ENCODE data around the gene MMP14.
"Not testable (repeated sequence)": the region's sequence is repeated elsewhere in the genome, so short reads cannot be mapped to it uniquely, and the experiment has no call there.

MMP14 gene

GRCh38 chr14:22839159-22839779 lies 2.9 kb downstream of the MMP14 start:
- DNase-seq (ENCODE audit: extremely low spot score, insufficient read length, low read depth), result no peak

GRCh38 chr14:22841311-22841710 lies 4.9 kb downstream of the MMP14 start:
- no peak for DNase-seq (ENCODE audit: extremely low spot score, insufficient read length, low read depth)
- no peak for FAIRE-seq

More at GRCh38 chr14:22839159-22839779, 2.9 kb downstream of the MMP14 start:
- FAIRE-seq, result no peak

- no peak for DNase-seq (ENCODE audit: extremely low spot score, insufficient read length, low read depth)
- FAIRE-seq, result no peak
These were observed 5.4 kb downstream of the MMP14 start for GRCh38 chr14:22841769-22842168.

GRCh38 chr14:22842211-22843122 lies 6.1 kb downstream of the MMP14 start:
- FAIRE-seq (no peak), DNase-seq (ENCODE audit: extremely low spot score, insufficient read length, low read depth) (no peak)

- no peak for FAIRE-seq
- DNase-seq (ENCODE audit: extremely low spot score, insufficient read length, low read depth), result no peak
These were observed 6.9 kb downstream of the MMP14 start for GRCh38 chr14:22843123-22843925.

GRCh38 chr14:22844221-22845102 lies 8.1 kb downstream of the MMP14 start:
- DNase-seq (ENCODE audit: extremely low spot score, insufficient read length, low read depth), result no peak
- FAIRE-seq, result no peak

- DNase-seq (ENCODE audit: extremely low spot score, insufficient read length, low read depth), result no peak
- FAIRE-seq, result no peak
These were observed 8.7 kb downstream of the MMP14 start for GRCh38 chr14:22845103-22845394.

- DNase-seq (ENCODE audit: extremely low spot score, insufficient read length, low read depth) (no peak), FAIRE-seq (no peak)
These were observed 9.6 kb downstream of the MMP14 start for GRCh38 chr14:22845821-22846625.

- FAIRE-seq (no peak), DNase-seq (ENCODE audit: extremely low spot score, insufficient read length, low read depth) (no peak)
These were observed 10.5 kb downstream of the MMP14 start for GRCh38 chr14:22846811-22847307.

GRCh38 chr14:22847661-22848341 lies 11.4 kb downstream of the MMP14 start:
- no peak for FAIRE-seq
- DNase-seq (ENCODE audit: extremely low spot score, insufficient read length, low read depth), result no peak

GRCh38 chr14:22848351-22849164 lies 12.2 kb downstream of the MMP14 start:
- DNase-seq (ENCODE audit: extremely low spot score, insufficient read length, low read depth) (no peak), FAIRE-seq (no peak)

GRCh38 chr14:22849212-22849819 lies 12.9 kb downstream of the MMP14 start:
- FAIRE-seq (no peak), DNase-seq (ENCODE audit: extremely low spot score, insufficient read length, low read depth) (no peak)

- DNase-seq (ENCODE audit: extremely low spot score, insufficient read length, low read depth) (no peak), FAIRE-seq (no peak)
These were observed 14.8 kb downstream of the MMP14 start for GRCh38 chr14:22850944-22851764.

GRCh38 chr14:22852178-22852577 lies 15.8 kb downstream of the MMP14 start:
- FAIRE-seq; DNase-seq (ENCODE audit: extremely low spot score, insufficient read length, low read depth): not testable (repeated sequence)

GRCh38 chr14:22852599-22852939 lies 16.2 kb downstream of the MMP14 start:
- FAIRE-seq, result no peak
- no peak for DNase-seq (ENCODE audit: extremely low spot score, insufficient read length, low read depth)

Measured in GM18507 (cell line).